Ovary (tissue), 9 donors: ENCODE results near the gene PDE5A. TPM values are rescaled to one million over a fixed set of nuclear protein-coding genes. Genes with fewer than 3 reads are reported as not detected.

Experiments used
- DNase-seq, 5 donors: peaks; one replicate each; pipeline ENCODE4 v3.0.0-alpha.2; 2019 to 2020
- H3K27ac ChIP-seq, 2 donors: fragments of 200-600 bp; one replicate each; pipeline versions ENCODE4 v1.5.1 to v1.8.0; 2019 to 2022
- H3K27me3 ChIP-seq: fragments of 200-600 bp; one replicate; pipeline ENCODE4 v1.8.0; 2022
- H3K36me3 ChIP-seq: fragments of 200-600 bp; sonication (generic); one replicate; pipeline ENCODE4 v1.5.1; 2019
- H3K4me1 ChIP-seq: one replicate; pipeline ENCODE4 v1.8.1; 2013; ENCODE audit warnings: mild to moderate bottlenecking, moderate library complexity; ENCODE audit not compliant: insufficient read depth
- H3K4me3 ChIP-seq: fragments of 200-600 bp; sonication (generic); one replicate; pipeline ENCODE4 v1.5.1; 2017
- H3K9me3 ChIP-seq, 2 donors: fragments of 200-600 bp in 1 of 2; sonication (generic) in 1 of 2; one replicate each; pipeline versions ENCODE4 v1.5.1 to v1.8.1; 2013 to 2019; ENCODE audit warnings: mild to moderate bottlenecking in 1 of 2, moderate library complexity in 1 of 2
- EP300 ChIP-seq: sonication (generic); formaldehyde crosslinking; IDR thresholded peaks from one replicate; pipeline ENCODE4 v1.6.1; 2017; ENCODE audit warnings: antibody characterized with exemption
- POLR2A ChIP-seq: fragments of 450-650 bp; IDR thresholded peaks from one replicate; pipeline ENCODE4 v1.6.1; 2017; ENCODE audit warnings: antibody characterized with exemption, mild to moderate bottlenecking, moderate library complexity
- WGBS, 3 donors: extraction: QIAGEN DNeasy Blood & Tissue Kit in 1 of 3; methylation state at CpG; one replicate each; pipeline versions ENCODE4 v1.1.5 to v1.1.7; 2013 to 2017; 5-methylcytosine and 5-hydroxymethylcytosine counted together
- intact Hi-C, 4 donors: fragments of 100-400 bp; cut with DNase I; formaldehyde crosslinking; loops; one replicate each; pipeline versions ENCODE4 v1.11.0 to v1.15.1; 2022 to 2023
- polyA plus RNA-seq, 2 donors: library from polyadenylated mRNA; stranded (reverse); fragments of 200-250 nt in 1 of 2; fragments of 350-450 nt in 1 of 2; fragmentation: Illumina TruSeq in 1 of 2; extraction: RNeasy Lipid Tissue Mini Kit (QIAGEN cat#74804) in 1 of 2; gene quantifications; one replicate each; pipeline ENCODE4 v1.2.3, GENCODE V29; 2013 to 2014
- total RNA-seq, 7 donors: library from RNA; depleted of rRNA in 2 of 7; stranded (reverse); fragments of >200 nt in 2 of 7; fragmentation: NEBNext Ultra II Directional in 3 of 7; extraction: Animal tissue kit (Norgen Biotek cat#: 25700) in 3 of 7; gene quantifications; one replicate each; pipeline versions ENCODE4 v1.1.0 to v1.2.4, GENCODE V29; 2016 to 2023
- TF ChIP-seq, protein P1 (sequence below), 3 donors: fragments of 450-650 bp in 2 of 3; fragments of 200-600 bp in 1 of 3; IDR thresholded peaks; one replicate each; pipeline versions ENCODE4 v1.5.1 to v1.8.0; 2016 to 2022; ENCODE audit warnings: antibody characterized with exemption in 3 of 3, mild to moderate bottlenecking in 1 of 3
- donor health status: DM: no; HTN: no; CAD: no; lungs with moderate emphysema.
- donor health status: DM: no; HTN: no; CAD: no.
- donor health status: Bipolar disorder and iron deficiency.
- donor health status: DM: yes; HTN: yes; CAD: no.
- donor health status: DM: no; HTN: no; CAD: no.
- donor health status: DM: yes; HTN: yes; CAD: no.

Gene PDE5A
- total and polyA plus RNA-seq, 9 donors, result 4.6 to 25.3 (median 9.7) TPM

DNA sequence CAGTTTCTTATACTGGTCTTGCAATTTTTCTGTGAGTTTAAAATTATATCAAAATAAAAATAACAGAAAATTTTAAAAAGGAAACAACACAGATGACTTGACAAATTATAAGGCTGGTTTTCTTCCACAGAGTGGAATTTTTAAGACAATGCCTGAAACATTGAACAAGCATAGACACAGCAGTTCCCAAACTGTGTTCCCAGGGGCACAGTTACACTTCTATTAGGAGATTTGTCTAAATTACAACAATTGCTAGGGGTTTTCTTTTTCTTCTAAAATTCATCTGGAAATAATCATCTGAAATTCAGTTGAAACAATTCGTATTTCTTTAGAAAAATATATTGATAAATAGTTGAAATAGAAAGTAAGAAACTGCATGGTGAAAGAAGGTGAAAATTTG is 26.2 kb downstream of the PDE5A start:
- intact Hi-C loops, result no loop called here
- Histone ChIP-seq H3K27ac (no peak overlapping the region), H3K4me3 (no peak overlapping the region), H3K9me3 (no peaks in the 10 kb centered on the region), H3K4me1 (no peaks in the 10 kb centered on the region), H3K27me3 (no peaks in the 10 kb centered on the region), H3K36me3 (no peaks in the 10 kb centered on the region)
- DNase-seq, result no peak
- TF ChIP-seq POLR2A, result no peak
- no peak for TF ChIP-seq EP300
- TF ChIP-seq, protein P1, sequence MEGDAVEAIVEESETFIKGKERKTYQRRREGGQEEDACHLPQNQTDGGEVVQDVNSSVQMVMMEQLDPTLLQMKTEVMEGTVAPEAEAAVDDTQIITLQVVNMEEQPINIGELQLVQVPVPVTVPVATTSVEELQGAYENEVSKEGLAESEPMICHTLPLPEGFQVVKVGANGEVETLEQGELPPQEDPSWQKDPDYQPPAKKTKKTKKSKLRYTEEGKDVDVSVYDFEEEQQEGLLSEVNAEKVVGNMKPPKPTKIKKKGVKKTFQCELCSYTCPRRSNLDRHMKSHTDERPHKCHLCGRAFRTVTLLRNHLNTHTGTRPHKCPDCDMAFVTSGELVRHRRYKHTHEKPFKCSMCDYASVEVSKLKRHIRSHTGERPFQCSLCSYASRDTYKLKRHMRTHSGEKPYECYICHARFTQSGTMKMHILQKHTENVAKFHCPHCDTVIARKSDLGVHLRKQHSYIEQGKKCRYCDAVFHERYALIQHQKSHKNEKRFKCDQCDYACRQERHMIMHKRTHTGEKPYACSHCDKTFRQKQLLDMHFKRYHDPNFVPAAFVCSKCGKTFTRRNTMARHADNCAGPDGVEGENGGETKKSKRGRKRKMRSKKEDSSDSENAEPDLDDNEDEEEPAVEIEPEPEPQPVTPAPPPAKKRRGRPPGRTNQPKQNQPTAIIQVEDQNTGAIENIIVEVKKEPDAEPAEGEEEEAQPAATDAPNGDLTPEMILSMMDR (IDR thresholded peaks at IDR 0.05), result no peak
- 67 to 79% (median 68%) methylated on average over 1 of the region's 1 CpG for WGBS, 3 donors

DNA sequence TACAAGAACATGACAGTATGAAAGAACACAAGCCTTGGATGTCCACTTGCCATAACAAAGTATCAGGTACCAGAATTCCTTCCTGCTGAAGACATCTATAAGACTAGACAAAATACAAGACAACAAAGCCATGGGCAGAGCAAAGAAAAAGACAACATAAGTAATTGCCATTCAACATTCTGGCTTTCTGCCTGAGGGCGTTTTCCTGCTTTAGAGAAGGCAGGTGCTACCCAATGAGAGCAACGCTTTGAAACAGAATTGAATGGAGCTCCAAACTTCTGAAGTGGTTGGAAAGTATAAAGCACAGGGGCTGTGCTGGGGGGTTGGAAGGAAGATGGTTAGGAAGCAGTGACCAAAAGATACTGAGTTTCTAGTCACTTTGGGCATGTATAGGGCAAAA is 30.1 kb downstream of the PDE5A start:
- Histone ChIP-seq H3K27ac (no peak overlapping the region), H3K36me3 (no peaks in the 10 kb centered on the region), H3K4me3 (no peak overlapping the region), H3K27me3 (no peaks in the 10 kb centered on the region), H3K9me3 (no peaks in the 10 kb centered on the region), H3K4me1 (no peaks in the 10 kb centered on the region)
- TF ChIP-seq, protein P1 (IDR thresholded peaks at IDR 0.05), result no peak
- TF ChIP-seq POLR2A, result no peak
- no peak for TF ChIP-seq EP300
- 93 to 96% (median 94%) methylated on average over 2 of the region's 2 CpGs for WGBS, 3 donors
- DNase-seq, result no peak
- intact Hi-C loops, result no loop called here

DNA sequence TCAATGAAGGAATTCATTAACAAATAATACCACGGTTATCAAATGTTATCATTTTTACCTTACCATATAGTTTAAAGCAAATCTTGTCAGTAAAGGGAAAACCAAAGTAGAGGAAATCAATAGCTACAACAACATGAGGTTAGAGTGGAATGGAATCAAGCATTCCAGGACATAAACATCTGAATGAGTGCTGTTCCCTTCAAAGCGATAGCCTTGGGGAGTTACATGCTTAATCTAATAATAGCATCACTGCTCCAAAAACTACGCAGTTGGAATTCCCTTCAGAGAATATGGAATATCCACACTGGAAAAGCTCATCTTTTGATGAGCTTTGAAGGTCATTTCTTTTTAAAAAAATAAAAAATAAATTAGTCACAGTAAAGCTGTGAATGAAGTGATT is 31.2 kb downstream of the PDE5A start:
- WGBS, 3 donors, result 75 to 82% (median 77%) methylated on average over 3 of the region's 3 CpGs
- Histone ChIP-seq H3K27me3 (no peaks in the 10 kb centered on the region), H3K9me3 (no peaks in the 10 kb centered on the region), H3K27ac (no peak overlapping the region), H3K4me3 (no peak overlapping the region), H3K36me3 (no peaks in the 10 kb centered on the region), H3K4me1 (no peaks in the 10 kb centered on the region)
- TF ChIP-seq POLR2A, result no peak
- no peak for TF ChIP-seq EP300
- TF ChIP-seq, protein P1 (IDR thresholded peaks at IDR 0.05), result no peak
- no peak for DNase-seq
- intact Hi-C loops, result no loop called here

DNA sequence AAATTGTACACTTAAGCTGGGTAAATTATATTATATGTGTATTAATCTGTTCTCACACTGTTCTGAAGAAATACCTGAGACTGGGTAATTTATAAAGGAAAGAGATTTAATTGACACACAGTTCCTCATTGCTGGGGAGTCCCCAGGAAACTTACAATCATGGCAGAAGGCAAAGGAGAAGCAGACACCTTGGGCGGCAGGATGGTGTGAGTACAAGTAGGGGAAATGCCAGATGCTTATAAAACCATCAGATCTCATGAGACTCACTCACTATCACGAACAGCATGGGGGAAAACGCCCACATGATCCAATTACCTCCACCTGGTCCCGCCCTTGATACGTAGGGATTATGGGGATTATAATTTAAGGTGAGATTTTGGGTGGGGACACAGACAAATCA is 34.9 kb downstream of the PDE5A start:
- intact Hi-C loops, result no loop called here
- H3K4me3 ChIP-seq, result no peak overlapping the region
- H3K36me3 ChIP-seq, result no peaks in the 10 kb centered on the region
- H3K27me3 ChIP-seq, result no peaks in the 10 kb centered on the region
- H3K4me1 ChIP-seq, result no peaks in the 10 kb centered on the region
- TF ChIP-seq POLR2A (no peak), EP300 (no peak)
- TF ChIP-seq, protein P1 (IDR thresholded peaks at IDR 0.05), result no peak
- no peaks in the 10 kb centered on the region for H3K9me3 ChIP-seq
- WGBS, 3 donors, result 89 to 95% (median 94%) methylated on average over 5 of the region's 5 CpGs
- H3K27ac ChIP-seq, result no peak overlapping the region
- DNase-seq, result no peak

DNA sequence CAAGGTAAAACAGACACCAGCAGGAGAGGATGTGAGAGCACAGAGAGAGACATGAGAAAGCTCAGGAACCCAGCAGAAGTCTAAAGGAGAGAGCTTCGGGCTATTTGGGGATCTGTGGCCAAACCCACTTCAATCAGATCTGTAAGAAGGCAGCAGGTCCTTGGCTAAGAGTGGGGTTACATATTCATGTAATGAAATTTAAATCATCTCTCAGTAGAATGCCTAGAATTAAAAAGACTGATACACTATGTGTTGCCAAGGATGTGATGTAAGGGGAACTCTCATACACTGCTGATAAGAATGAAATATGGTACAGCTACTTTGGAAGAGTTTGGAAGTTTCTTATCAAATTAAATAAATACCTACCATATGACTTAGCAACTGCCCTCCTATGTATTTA is 35.8 kb downstream of the PDE5A start:
- Histone ChIP-seq H3K9me3 (no peaks in the 10 kb centered on the region), H3K27ac (no peak overlapping the region), H3K4me1 (no peaks in the 10 kb centered on the region), H3K27me3 (no peaks in the 10 kb centered on the region), H3K36me3 (no peaks in the 10 kb centered on the region), H3K4me3 (no peak overlapping the region)
- no peak for DNase-seq
- 44 to 57% (median 50%) methylated on average over 1 of the region's 1 CpG for WGBS, 3 donors
- TF ChIP-seq EP300 (no peak), POLR2A (no peak)
- intact Hi-C loops, result no loop called here
